GM12865 (cell line): Measurements from ENCODE around the gene LIMCH1.

ENCODE experiments used
- DNase-seq: peaks from one replicate; pipeline ENCODE4 v3.0.0; 2010; ENCODE audit warnings: low read depth
- H3K4me3 ChIP-seq: 2 replicates; pipeline ENCODE4 v1.5.1; 2011; ENCODE audit warnings: mild to moderate bottlenecking, low read depth, low read length, control low read depth
- TF ChIP-seq, protein P1 (sequence below): IDR thresholded peaks from 2 replicates; pipeline ENCODE4 v1.5.1; 2011; ENCODE audit warnings: low read length, control low read depth, low read depth, inconsistent platforms; ENCODE audit not compliant: insufficient read depth; ENCODE audit errors: missing control alignments

Gene LIMCH1

DNA sequence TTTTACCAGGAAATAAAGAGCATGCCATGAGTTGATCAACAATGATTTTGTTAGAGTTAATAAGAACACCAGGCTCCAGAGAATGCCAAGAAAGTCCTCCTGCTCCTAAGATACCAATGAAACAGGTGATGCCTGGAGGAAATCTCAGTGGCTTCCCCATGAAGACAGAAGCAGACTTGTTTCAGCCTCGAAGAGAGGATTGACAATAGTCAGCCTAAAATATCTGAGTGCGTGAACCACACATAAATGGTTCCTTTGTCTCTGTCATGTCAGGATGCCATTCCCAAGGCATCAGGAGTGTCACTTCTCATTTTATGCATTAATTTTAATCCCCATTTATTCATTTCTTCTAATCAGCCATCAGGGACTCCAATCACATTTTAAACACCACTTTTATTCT lies 141.0 kb downstream of the LIMCH1 start:
- DNase-seq: no peak
- H3K4me3 ChIP-seq: no peak overlapping the region
- TF ChIP-seq, protein P1, sequence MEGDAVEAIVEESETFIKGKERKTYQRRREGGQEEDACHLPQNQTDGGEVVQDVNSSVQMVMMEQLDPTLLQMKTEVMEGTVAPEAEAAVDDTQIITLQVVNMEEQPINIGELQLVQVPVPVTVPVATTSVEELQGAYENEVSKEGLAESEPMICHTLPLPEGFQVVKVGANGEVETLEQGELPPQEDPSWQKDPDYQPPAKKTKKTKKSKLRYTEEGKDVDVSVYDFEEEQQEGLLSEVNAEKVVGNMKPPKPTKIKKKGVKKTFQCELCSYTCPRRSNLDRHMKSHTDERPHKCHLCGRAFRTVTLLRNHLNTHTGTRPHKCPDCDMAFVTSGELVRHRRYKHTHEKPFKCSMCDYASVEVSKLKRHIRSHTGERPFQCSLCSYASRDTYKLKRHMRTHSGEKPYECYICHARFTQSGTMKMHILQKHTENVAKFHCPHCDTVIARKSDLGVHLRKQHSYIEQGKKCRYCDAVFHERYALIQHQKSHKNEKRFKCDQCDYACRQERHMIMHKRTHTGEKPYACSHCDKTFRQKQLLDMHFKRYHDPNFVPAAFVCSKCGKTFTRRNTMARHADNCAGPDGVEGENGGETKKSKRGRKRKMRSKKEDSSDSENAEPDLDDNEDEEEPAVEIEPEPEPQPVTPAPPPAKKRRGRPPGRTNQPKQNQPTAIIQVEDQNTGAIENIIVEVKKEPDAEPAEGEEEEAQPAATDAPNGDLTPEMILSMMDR: no peak

DNA sequence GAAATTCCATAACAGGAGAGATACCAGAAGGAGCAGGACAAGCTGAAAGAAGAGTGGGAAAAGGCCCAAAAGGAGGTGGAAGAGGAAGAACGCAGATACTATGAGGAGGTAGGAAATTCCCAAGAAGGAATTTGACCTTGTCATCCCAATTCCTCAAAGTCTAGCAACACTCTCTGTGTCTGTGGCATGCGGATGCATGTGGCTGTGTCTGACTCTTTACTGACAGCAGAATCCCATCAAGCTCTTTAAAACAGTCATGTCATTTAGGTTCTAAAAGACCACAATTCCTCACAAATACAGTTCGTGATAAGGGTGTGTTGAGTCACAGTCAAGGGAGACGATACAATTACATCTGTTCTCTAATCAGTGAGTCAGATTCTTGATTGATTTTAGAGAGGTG lies 142.0 kb downstream of the LIMCH1 start:
- DNase-seq: no peak
- no peak overlapping the region for H3K4me3 ChIP-seq
- TF ChIP-seq, protein P1: no peak

DNA sequence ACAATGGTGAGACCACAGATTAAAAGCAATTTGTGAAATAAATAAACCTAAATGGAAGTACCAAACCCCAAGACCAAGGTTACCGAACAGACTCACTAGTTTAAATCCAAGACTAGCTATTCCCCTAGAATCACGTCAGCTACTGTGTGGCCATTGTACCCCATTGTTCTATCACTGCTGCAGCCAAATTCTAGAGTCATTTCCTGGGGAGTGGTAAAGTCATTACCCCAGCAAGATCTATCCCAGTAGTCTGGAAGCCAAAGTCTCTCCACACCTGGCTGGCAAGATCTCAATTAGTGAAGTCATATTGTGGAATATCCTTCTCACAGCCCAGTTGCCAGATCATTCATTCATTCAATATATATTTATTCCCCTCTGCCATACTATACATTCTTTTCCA lies 143.1 kb downstream of the LIMCH1 start:
- TF ChIP-seq, protein P1: no peak
- no peak overlapping the region for H3K4me3 ChIP-seq
- no peak for DNase-seq

DNA sequence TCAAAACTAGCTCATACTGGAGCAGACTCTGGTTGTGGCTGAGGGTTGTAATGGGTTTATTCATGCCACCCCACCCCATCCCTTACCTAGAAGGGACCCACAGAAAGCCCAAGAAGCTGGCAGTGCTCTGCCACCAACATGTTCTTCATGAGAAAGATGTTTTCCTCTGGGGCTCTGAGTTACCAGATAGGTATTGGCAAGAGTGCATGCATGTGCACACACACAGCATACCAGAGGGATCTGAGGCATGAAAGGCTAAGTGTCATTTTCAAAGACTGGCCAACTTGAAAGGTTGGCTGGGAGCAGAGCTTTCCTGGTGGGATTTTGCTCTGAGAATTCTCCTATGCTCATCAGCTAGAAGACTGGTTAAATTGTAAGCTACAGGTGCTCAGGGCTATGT lies 145.4 kb downstream of the LIMCH1 start:
- no peak for DNase-seq
- no peak overlapping the region for H3K4me3 ChIP-seq
- TF ChIP-seq, protein P1: no peak

DNA sequence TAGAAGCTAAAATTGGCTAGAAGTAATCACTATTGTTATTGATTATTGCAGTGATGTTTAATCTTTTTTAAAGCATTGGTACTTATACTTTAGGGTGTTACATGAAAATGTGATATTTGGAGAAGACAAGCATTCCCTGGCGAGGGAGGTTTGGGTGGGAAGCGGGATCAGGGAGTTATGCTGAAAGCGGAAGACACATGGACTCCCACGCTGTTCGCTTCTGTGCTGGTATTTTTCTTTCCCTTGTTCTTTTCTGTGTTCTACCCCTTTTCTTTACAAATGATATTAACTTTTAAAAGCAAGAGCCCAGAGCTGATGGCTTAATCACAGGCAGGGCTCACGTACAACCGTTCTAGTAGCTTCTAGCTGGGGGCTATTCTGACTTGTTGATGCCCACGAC lies 148.9 kb downstream of the LIMCH1 start:
- no peak overlapping the region for H3K4me3 ChIP-seq

DNA sequence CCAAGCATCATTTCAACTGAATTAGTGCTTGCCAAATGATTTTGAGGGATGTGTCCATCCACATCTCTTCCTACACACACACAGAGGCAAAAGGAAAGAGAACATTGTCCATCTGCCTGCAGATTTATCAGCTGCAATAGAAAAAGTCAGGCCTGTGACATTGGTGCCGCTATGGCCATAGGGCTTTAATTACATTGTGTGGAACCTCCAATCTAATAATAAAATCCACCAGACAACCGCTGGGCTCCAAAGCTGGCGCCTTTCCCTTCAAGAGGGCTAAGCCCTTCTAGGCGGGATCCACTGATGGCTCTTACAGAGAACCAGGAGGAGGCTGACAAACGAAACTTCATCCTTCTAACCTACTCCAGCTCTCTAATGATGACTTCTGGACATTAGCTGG lies 150.0 kb downstream of the LIMCH1 start:
- no peak for DNase-seq
- TF ChIP-seq, protein P1: no peak
- H3K4me3 ChIP-seq: no peak overlapping the region

More for the DNA sequence above, 148.9 kb downstream of the LIMCH1 start:
- TF ChIP-seq, protein P1: no peak
- no peak for DNase-seq

DNA sequence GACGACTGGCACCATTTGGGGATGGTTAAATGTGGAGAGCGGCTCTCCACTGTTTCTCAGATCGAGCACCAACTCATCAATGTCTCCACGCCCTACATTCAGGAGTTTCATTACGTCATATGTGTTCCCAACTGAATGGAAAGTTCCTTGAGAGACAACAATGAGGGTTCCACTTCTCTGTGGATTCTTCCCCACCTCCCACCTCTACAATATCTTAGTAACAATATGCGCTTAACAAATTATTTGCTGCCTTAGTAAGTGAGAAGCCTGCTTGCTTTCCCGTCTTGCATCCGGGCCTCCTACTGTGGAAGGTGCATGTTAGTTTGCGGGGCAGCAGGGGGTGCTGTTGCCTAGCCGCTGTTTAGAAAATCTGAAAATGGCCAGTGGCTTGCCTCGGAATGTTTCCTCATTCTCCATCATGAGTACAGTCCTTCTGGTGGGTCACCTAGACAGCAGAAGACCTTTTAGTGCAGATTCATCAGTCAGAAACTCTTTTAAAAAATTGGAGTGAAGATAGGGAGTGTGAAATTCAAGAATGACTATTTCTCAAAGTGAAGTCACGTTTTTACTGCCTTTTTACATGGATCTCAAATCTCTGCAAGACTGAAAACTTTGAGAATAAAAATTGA lies 154.9 kb downstream of the LIMCH1 start:
- DNase-seq: peak; percentile 67
- TF ChIP-seq, protein P1: peak; percentile 90
- H3K4me3 ChIP-seq: no peak overlapping the region
